ENCODE results near the gene MAP3K6.

The MAP3K6 gene

GRCh38 chr1:27357281-27358037, 9.3 kb downstream of the MAP3K6 start:
- peak; percentile 57 to 71 for DNase-seq (ENCODE audit: low read depth in 2 of 2)

DNA sequence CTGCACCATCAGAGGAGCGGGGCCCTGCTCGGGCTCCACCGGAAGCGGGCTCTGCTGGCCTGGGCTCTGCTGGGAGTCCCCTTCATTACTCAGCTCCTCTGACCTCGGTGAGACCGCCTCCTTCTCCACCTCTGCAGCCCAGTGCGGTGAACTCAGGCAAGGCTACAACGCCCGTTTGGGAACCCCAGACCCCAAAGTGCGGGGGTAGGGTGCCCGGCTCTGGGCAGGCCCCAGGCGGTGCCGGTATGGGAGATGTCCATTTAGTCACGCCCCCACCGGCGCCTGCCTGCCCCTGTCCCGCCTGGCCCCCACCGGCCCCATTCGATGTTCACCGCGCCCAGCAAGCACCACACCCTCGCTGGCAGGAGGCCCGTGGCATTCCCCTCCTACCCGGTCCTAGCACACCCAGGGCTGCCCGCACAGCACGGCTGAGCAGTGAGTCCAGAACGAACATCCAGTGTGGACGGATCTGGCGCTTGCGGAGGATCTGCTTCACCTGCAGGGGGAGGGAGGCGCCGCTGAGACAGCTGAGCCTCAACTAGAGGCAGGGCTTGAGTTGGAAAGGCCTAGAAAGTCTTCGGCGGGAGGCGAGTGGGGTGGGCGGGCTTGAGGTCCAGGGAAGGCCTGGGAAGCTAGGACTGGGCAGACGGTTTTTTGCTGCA, 10.0 kb downstream of the MAP3K6 start:
- no peak for DNase-seq (ENCODE audit: low read depth in 2 of 2)

- DNase-seq (ENCODE audit: low read depth in 2 of 2), result no peak
Measured at GRCh38 chr1:27356277-27356618, 10.5 kb downstream of the MAP3K6 start.

DNA sequence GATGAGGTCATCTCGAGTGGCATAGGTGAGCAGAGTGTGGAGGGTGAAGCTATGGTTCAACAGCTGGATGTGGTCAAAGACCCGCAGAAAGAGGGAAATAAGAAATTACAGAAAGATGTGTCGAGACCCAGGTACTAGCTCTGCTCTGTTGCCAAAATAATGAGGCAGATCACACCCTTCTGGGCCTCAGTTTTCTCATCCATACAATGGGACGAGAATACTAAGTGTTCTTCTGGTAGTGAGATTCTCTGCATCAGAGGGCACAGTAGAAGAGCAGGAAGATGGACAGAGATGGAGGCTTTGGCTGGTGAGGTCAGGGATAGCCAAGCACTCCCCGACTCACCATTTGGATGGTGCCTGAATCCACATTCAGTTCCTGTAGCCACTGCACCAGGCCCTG, 11.1 kb downstream of the MAP3K6 start:
- no peak for DNase-seq (ENCODE audit: low read depth in 2 of 2)

GRCh38 chr1:27353629-27354028, 13.1 kb downstream of the MAP3K6 start:
- DNase-seq (ENCODE audit: low read depth in 2 of 2), result no peak

DNA sequence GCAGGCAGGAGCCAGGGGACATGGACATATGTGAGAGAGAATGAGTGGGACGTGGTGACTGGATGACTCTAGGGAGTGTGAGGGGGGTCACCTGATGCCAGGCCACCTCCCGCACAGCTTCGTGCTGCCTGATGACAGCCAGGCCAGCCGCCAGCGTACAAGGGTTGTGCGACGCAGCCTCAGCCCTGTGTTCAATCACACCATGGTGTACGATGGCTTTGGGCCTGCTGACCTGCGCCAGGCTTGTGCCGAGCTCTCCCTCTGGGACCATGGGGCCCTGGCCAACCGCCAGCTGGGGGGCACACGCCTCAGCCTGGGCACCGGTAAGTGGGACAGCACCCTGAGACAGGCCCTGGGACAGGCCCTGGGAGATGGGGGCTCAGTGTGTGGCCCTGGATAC, 13.6 kb downstream of the MAP3K6 start:
- DNase-seq (ENCODE audit: low read depth in 2 of 2), result no peak

DNA sequence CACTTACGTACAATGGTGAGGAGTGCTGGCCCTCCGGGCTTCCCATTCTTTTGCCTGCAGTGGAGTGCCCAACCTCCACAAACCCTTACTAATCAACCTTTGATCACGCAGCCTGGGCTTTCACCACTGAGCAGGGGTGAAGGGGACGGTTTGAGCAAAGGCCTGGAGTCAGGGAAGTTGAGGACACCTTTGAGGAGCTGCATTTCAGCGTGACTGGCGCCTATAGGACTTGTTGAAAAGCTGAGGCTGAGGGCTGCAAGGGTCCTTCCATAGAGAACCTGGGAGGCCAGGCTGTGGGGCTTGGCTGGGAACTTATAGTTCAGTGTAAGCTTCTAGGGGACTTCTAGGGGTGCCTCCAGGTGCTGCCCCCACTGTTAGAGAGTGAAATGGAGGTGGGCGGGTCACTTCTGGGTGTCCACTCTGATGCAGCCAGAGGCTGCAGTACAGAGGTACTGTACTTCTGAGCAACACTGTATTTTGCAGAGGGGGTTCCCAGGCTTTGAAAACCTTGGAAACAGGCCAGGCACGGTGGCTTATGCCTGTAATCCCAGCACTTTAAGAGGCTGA, 15.1 kb downstream of the MAP3K6 start:
- DNase-seq (ENCODE audit: low read depth in 2 of 2), result no peak

- DNase-seq (ENCODE audit: low read depth in 2 of 2), result no peak
Measured at GRCh38 chr1:27350663-27351540, 15.9 kb downstream of the MAP3K6 start.

- no peak for DNase-seq (ENCODE audit: low read depth in 2 of 2)
Measured at GRCh38 chr1:27349784-27350662, 16.7 kb downstream of the MAP3K6 start.

GRCh38 chr1:27348861-27349783, 17.6 kb downstream of the MAP3K6 start:
- DNase-seq (ENCODE audit: low read depth in 2 of 2), result no peak

GRCh38 chr1:27346991-27347624, 19.7 kb downstream of the MAP3K6 start:
- DNase-seq (ENCODE audit: low read depth in 2 of 2), result no peak

- no peak for DNase-seq (ENCODE audit: low read depth in 2 of 2)
Measured at GRCh38 chr1:27346357-27346756, 20.4 kb downstream of the MAP3K6 start.

DNA sequence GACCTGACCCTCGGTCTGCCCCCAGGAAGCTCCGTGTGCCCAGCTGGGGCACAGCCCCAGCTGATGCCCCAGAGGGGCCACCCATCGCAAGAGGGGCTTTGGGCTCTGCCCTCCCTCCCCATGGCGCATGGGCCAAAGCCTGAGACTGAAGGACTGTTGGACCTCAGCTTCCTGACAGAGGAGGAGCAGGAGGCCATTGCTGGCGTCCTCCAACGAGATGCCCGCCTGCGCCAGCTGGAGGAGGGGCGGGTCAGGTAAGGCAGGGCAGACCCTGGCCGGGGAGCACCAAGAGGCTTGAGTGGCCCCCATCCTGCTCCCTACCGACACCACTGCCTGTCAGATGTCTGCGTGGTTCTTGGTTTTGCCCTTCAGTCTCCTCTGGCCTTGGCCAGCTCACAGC, 21.5 kb downstream of the MAP3K6 start:
- DNase-seq (ENCODE audit: low read depth in 2 of 2), result no peak

DNA sequence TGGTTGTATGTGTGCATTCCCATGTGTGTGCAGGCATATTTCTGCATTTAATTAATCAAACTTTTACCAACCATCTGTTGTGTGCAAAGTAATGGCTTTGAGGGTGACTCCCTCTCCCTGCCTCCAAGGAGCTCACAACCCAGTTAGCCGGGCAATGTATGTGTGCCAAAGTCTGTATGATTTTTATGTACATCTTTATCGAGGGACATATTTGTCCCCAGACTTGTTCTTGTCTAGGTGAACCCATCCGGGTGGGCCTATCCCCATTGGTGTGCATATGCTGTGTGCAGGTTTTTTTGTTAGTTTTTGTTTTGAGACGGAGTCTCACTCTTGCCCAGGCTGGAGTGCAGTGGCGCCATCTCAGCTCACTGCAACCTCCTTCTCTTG, 23.1 kb downstream of the MAP3K6 start:
- DNase-seq (ENCODE audit: low read depth in 2 of 2), result no peak

DNA sequence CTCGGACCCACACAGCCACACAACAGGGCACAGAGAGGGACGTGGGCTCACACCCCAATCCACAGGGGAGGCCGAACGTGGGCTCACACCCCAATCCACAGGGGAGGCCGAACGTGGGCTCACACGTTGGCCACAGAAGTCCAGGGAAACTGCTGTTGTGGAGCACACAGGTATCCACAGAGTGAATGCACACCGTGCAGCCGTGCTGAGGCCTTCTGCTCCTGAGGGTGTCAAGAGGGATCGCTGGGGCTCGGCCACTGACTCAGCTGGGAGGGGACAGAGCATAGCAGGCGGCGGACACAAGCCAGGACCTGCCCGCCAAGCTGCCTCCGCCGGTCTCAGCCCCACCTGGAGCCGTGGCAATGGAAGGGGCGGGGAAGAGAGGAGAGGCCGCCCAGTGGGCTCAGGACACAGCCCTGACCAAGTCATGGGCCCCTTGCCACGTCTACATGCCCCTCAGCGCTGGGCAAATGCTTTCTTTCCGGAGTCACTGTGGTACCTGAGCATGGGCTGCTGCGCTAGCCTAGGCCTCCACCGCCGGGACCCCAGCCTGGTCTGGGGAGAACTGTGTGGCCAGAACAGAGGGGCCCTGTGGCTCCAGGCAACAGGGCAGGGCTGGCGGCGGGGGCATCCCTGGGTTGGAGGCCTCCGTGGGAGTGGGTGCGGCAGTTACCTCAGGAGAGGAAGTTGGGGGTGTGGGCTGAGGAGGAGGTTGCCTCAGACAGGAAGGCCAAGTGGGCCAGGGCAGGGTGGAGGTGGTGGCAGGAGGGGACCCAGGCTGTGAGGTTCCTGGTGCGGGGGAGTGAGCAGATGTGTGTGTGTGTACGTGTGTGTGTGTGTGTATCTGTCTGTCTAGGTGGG, 23.8 kb downstream of the MAP3K6 start:
- peak in 1 of 2 donors; percentile 57 for DNase-seq (ENCODE audit: low read depth in 2 of 2)

GRCh38 chr1:27342391-27342777, 24.4 kb downstream of the MAP3K6 start:
- DNase-seq (ENCODE audit: low read depth in 2 of 2), result no peak

GRCh38 chr1:27341525-27342252, 25.1 kb downstream of the MAP3K6 start, which contains the start of gene SYTL1:
Gene SYTL1 (plus strand): TSS chr1:27342022. CDS start chr1:27345335, 3,313 bp downstream.
- no peak for DNase-seq (ENCODE audit: low read depth in 2 of 2)

GRCh38 chr1:27339213-27339612, 27.5 kb downstream of the MAP3K6 start:
- DNase-seq (ENCODE audit: low read depth in 2 of 2), result no peak
